Purkinje cell (primary cell): Measurements from ENCODE around the gene SLC19A3. TPM values are rescaled to one million over a fixed set of nuclear protein-coding genes. Genes with fewer than 3 reads are reported as not detected.

Source experiments
- polyA plus RNA-seq: library from polyadenylated mRNA; unstranded; fragments of >200 nt; fragmentation: Nextera tagmentation; gene quantifications from 2 replicates; pipeline ENCODE4 v1.2.1, GENCODE V29; 2014

SLC19A3 gene
- 2.1 TPM in 1 of 2 replicates, not detected in the other for polyA plus RNA-seq

GRCh38 chr2:227717687-227718567 is at the start of gene SLC19A3:
SLC19A3 (minus strand) TSS chr2:227718028; CDS start chr2:227702318, 15,710 bp downstream.

GRCh38 chr2:227745594-227745993 is 27.8 kb upstream of the SLC19A3 start, which contains the start of gene SCYGR8:
SCYGR8 (plus strand) TSS chr2:227745894; CDS start chr2:227745894, 0 bp downstream.

GRCh38 chr2:227728035-227728434 is 10.2 kb upstream of the SLC19A3 start, which contains the start of gene SCYGR7:
SCYGR7 (plus strand) TSS chr2:227728335; CDS start chr2:227728335, 0 bp downstream.

GRCh38 chr2:227724394-227725039 is 6.7 kb upstream of the SLC19A3 start, which contains the start of gene SCYGR6:
SCYGR6 (minus strand) TSS chr2:227724757; CDS start chr2:227724757, 0 bp downstream.

GRCh38 chr2:227666631-227667170 is 51.1 kb downstream of the SLC19A3 start, which contains the start of gene SCYGR5:
SCYGR5 (plus strand) TSS chr2:227666804; CDS start chr2:227666804, 0 bp downstream.

Other genes starting within 250 kb of the SLC19A3 start
- gene AGFG1, start 245.9 kb downstream of the SLC19A3 start, polyA plus RNA-seq, result 106 and 113 TPM in 2 replicates
- gene SCYGR2, start 119.1 kb downstream of the SLC19A3 start, polyA plus RNA-seq, result not detected in 2 replicates
- not detected in 2 replicates for gene SCYGR3, start 103.2 kb downstream of the SLC19A3 start, polyA plus RNA-seq
- not detected in 2 replicates for gene SCYGR4, start 100.5 kb downstream of the SLC19A3 start, polyA plus RNA-seq
- not detected in 2 replicates for gene SCYGR5, start 51.2 kb downstream of the SLC19A3 start, polyA plus RNA-seq
- gene SCYGR6, start 6.7 kb upstream of the SLC19A3 start, polyA plus RNA-seq, result not detected in 2 replicates
- gene SCYGR7, start 10.3 kb upstream of the SLC19A3 start, polyA plus RNA-seq, result not detected in 2 replicates
- not detected in 2 replicates for gene SCYGR8, start 27.9 kb upstream of the SLC19A3 start, polyA plus RNA-seq
- gene CCL20, start 95.8 kb upstream of the SLC19A3 start, polyA plus RNA-seq, result not detected in 2 replicates
- not detected in 2 replicates for gene DAW1, start 153.6 kb upstream of the SLC19A3 start, polyA plus RNA-seq